IPS-18a (cell line): Measurements from ENCODE around the gene DDAH1.
"Not testable (repeated sequence)": the region's sequence is repeated elsewhere in the genome, so short reads cannot be mapped to it uniquely, and the experiment has no call there.

Experiments used
- H3K27ac ChIP-seq: one replicate; pipeline ENCODE4 v1.5.1; 2013; ENCODE audit warnings: low read length
- H3K27me3 ChIP-seq: one replicate; pipeline ENCODE4 v1.6.1; 2013; ENCODE audit warnings: mild to moderate bottlenecking, low read length; ENCODE audit not compliant: control insufficient read depth, insufficient read depth
- H3K36me3 ChIP-seq: one replicate; pipeline ENCODE4 v1.6.1; 2013; ENCODE audit warnings: low read depth, low read length; ENCODE audit not compliant: control insufficient read depth
- H3K4me1 ChIP-seq: one replicate; pipeline ENCODE4 v1.6.1; 2013; ENCODE audit warnings: low read depth, low read length; ENCODE audit not compliant: control insufficient read depth
- H3K4me3 ChIP-seq: one replicate; pipeline ENCODE4 v1.5.1; 2013; ENCODE audit warnings: low read length
- H3K9ac ChIP-seq: one replicate; pipeline ENCODE4 v1.6.1; 2013; ENCODE audit warnings: mild to moderate bottlenecking, low read length, moderate library complexity
- H3K9me3 ChIP-seq: one replicate; pipeline ENCODE4 v1.6.1; 2013; ENCODE audit warnings: low read depth, low read length; ENCODE audit not compliant: control insufficient read depth

Gene DDAH1

DNA sequence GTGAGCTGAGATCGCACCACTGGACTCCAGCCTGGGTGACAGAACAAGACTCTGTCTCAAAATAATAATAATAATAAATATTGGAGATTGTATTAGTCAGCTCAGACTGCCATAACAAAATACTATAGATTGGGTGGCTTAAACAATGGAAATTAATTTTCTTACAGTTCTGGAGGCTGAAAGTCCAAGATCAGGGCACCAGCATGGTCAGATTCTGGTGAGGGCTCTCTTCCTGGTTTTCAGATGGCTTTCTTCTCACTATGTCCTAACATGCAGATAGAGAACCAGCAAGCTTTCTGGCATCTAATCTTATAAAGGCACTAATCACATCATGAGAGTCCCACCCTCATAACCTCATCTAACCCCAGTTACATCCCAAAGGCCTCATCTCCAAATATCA lies 23.2 kb upstream of the DDAH1 start:
- Histone ChIP-seq H3K9ac (no peak overlapping the region), H3K36me3 (no peaks in the 10 kb centered on the region), H3K27ac (no peak overlapping the region), H3K27me3 (no peaks in the 10 kb centered on the region), H3K9me3 (no peaks in the 10 kb centered on the region), H3K4me1 (no peaks in the 10 kb centered on the region), H3K4me3 (no peak overlapping the region)

DNA sequence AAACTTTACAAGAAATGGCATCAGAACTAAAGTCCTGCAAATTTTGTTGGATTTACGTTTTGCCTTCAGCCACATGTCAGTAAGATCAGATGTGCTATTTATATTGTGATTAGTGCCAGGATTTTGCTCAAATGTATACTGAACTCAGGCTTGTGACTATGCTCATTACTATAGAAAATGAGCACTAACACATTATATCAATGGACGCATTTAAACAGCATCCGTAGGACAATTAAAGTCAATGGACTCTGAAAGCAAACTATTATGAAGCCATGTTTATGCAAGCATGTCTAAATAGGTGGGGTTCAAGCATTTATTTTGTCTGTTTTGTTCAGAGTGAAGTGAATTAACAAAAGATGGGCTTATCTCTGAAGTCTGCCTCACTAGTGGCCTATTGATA lies 20.6 kb upstream of the DDAH1 start:
- Histone ChIP-seq H3K4me1 (no peaks in the 10 kb centered on the region), H3K9me3 (no peaks in the 10 kb centered on the region), H3K36me3 (no peaks in the 10 kb centered on the region), H3K4me3 (no peak overlapping the region), H3K9ac (no peak overlapping the region), H3K27ac (no peak overlapping the region), H3K27me3 (no peaks in the 10 kb centered on the region)

DNA sequence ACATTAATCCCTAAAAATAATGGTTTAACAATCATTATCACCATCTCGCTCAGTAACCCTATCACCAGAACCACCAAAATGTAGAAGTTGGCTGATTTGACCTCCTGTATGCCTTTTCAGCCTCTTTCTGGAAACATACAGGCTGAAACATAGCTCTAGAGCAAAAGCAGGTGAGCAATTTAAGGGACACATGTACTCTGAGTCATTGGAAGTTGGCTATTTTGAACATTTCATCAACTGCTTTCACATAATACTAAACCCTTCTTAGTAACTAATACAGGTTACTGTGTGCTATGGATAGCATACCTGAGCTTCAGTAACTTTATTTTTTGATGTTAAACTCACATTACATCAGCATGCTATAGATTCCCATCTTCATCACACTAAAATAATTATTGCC lies 19.8 kb upstream of the DDAH1 start:
- no peaks in the 10 kb centered on the region for H3K4me1 ChIP-seq
- H3K4me3 ChIP-seq = no peak overlapping the region
- no peak overlapping the region for H3K27ac ChIP-seq
- no peaks in the 10 kb centered on the region for H3K36me3 ChIP-seq
- H3K9me3 ChIP-seq = no peaks in the 10 kb centered on the region
- no peak overlapping the region for H3K9ac ChIP-seq
- no peaks in the 10 kb centered on the region for H3K27me3 ChIP-seq

DNA sequence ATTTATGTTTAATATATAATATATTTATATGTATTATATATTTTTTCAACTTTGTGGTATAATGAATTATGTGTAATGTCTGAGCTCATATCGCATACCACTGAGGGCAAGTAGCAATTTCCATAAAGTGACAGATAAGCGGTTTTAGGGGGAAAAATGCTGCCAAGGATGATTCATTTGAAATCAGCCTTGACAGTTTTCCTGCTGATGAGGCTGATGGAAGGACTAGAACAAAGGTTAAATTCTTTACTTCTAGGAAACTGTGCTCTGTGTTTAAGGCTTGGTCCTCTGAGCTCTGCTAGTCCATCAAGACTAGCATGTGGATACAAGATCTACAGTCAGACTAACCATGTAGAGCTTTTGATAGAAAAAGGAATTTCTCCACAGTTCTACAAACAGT lies 19.3 kb upstream of the DDAH1 start:
- Histone ChIP-seq H3K27ac (no peak overlapping the region), H3K9me3 (no peaks in the 10 kb centered on the region), H3K27me3 (no peaks in the 10 kb centered on the region), H3K4me3 (no peak overlapping the region), H3K4me1 (no peaks in the 10 kb centered on the region), H3K36me3 (no peaks in the 10 kb centered on the region), H3K9ac (no peak overlapping the region)

GRCh38 chr1:85481688-85482087 lies 16.7 kb upstream of the DDAH1 start:
- Histone ChIP-seq H3K4me3 (no peak overlapping the region), H3K4me1 (no peaks in the 10 kb centered on the region), H3K9ac (no peak overlapping the region), H3K27me3 (no peaks in the 10 kb centered on the region), H3K9me3 (no peaks in the 10 kb centered on the region), H3K36me3 (no peaks in the 10 kb centered on the region), H3K27ac (no peak overlapping the region)

GRCh38 chr1:85480566-85480965 lies 15.6 kb upstream of the DDAH1 start:
- no peaks in the 10 kb centered on the region for H3K4me1 ChIP-seq
- no peaks in the 10 kb centered on the region for H3K9me3 ChIP-seq
- no peaks in the 10 kb centered on the region for H3K27me3 ChIP-seq
- H3K9ac ChIP-seq = no peak overlapping the region
- no peak overlapping the region for H3K4me3 ChIP-seq
- no peaks in the 10 kb centered on the region for H3K36me3 ChIP-seq
- H3K27ac ChIP-seq = no peak overlapping the region

GRCh38 chr1:85479491-85479890 lies 14.5 kb upstream of the DDAH1 start:
- no peak overlapping the region for H3K4me3 ChIP-seq
- no peaks in the 10 kb centered on the region for H3K9me3 ChIP-seq
- no peaks in the 10 kb centered on the region for H3K36me3 ChIP-seq
- no peak overlapping the region for H3K27ac ChIP-seq
- no peaks in the 10 kb centered on the region for H3K27me3 ChIP-seq
- H3K9ac ChIP-seq = no peak overlapping the region
- H3K4me1 ChIP-seq = no peaks in the 10 kb centered on the region

DNA sequence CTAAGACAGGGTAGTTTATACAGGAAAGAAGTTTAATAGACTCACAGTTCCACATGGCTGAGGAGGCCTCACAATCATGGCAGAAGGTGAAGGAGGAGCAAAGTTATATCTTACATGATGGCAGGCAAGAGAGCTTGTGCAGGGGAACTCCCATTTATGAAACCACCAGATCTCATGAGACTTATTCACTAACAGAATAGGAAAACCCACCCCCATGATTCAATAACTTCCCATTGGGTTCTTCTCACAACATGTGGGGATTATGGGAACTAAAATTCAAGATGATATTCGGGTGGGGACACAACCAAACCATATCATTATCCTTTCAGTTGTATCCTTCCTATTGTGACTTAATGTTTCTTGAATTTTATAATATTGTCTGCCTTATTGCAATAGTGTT lies 13.4 kb upstream of the DDAH1 start:
- no peak overlapping the region for H3K9ac ChIP-seq
- H3K9me3 ChIP-seq = no peaks in the 10 kb centered on the region
- no peaks in the 10 kb centered on the region for H3K4me1 ChIP-seq
- H3K36me3 ChIP-seq = no peaks in the 10 kb centered on the region
- H3K27ac ChIP-seq = no peak overlapping the region
- no peaks in the 10 kb centered on the region for H3K27me3 ChIP-seq
- H3K4me3 ChIP-seq = no peak overlapping the region

DNA sequence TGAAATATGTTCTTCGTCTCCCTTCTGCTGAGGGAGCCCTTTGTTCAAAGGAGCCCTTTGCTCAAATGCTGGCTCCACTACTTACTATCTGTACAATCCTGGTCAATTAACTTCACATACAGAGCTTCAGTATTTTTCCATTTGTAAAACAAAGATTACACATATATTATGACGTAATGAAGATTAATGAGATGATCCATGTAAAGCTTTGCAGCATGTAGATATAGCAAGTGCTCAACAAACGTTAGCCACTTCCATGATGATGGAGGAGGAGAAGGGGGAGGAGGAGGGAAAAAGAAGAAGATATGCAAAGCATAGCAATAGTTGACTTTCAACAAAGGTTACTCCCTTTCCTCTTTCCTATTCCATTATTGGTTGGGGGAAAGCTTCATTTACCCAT lies 10.1 kb upstream of the DDAH1 start:
- Histone ChIP-seq H3K27ac (no peak overlapping the region), H3K36me3 (no peaks in the 10 kb centered on the region), H3K4me1 (no peaks in the 10 kb centered on the region), H3K9me3 (no peaks in the 10 kb centered on the region), H3K27me3 (no peaks in the 10 kb centered on the region), H3K9ac (no peak overlapping the region), H3K4me3 (no peak overlapping the region)

GRCh38 chr1:85473390-85473789 lies 8.4 kb upstream of the DDAH1 start:
- Histone ChIP-seq H3K36me3 (no peaks in the 10 kb centered on the region), H3K4me1 (no peaks in the 10 kb centered on the region), H3K9ac (no peak overlapping the region), H3K27ac (no peak overlapping the region), H3K9me3 (no peaks in the 10 kb centered on the region), H3K4me3 (no peak overlapping the region), H3K27me3 (no peaks in the 10 kb centered on the region)

DNA sequence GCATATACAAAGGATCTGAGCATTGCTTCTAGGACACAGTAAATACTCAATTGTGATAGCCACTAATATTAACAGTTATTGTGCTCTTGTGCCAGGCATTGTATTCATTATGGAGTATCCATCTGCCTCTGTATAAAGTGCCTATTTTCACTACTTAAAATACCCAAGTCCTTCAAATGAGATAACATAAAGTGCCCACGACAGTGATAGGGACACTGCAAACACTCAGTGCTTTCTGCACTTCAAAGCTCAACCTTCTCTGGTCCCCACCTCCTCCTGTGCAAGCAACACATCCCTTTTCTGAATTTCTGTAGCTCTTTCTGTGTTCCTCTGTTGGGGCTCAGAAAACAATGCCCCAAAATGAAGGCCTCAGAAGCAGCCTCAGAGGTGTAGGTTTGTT lies 6.6 kb upstream of the DDAH1 start:
- Histone ChIP-seq H3K4me3 (no peak overlapping the region), H3K4me1 (peaks cover 3% of the 10 kb centered on the region), H3K27me3 (peaks cover under 1% of the 10 kb centered on the region), H3K27ac (no peak overlapping the region), H3K9ac (no peak overlapping the region), H3K9me3 (no peaks in the 10 kb centered on the region), H3K36me3 (no peaks in the 10 kb centered on the region)

GRCh38 chr1:85470130-85470529 lies 5.2 kb upstream of the DDAH1 start:
- H3K4me3 ChIP-seq, H3K36me3 ChIP-seq, H3K9me3 ChIP-seq, H3K4me1 ChIP-seq, H3K9ac ChIP-seq, H3K27ac ChIP-seq: not testable (repeated sequence)
- H3K27me3 ChIP-seq = peaks cover 14% of the 10 kb centered on the region
